Upper lobe of right lung (tissue), 1 donor: ENCODE measurements around the gene KRTAP9-7. TPM values are rescaled to one million over a fixed set of nuclear protein-coding genes. Genes with fewer than 3 reads are reported as not detected.

Experiments
- ATAC-seq: fragments of 200-7000 bp; cut with Tn5 transposase; one replicate; pipeline ENCODE4 v1.9.1; 2020; ENCODE audit warnings: mild to moderate bottlenecking, moderate library complexity
- DNase-seq: peaks from one replicate; pipeline ENCODE4 v3.0.0-alpha.2; 2020
- H3K27ac ChIP-seq: fragments of 200-600 bp; one replicate; pipeline ENCODE4 v1.8.0; 2022
- H3K27me3 ChIP-seq: fragments of 200-600 bp; one replicate; pipeline ENCODE4 v1.8.0; 2022; ENCODE audit warnings: mild to moderate bottlenecking
- H3K36me3 ChIP-seq: fragments of 200-600 bp; one replicate; pipeline ENCODE4 v1.8.0; 2022
- H3K4me1 ChIP-seq: fragments of 200-600 bp; one replicate; pipeline ENCODE4 v1.8.0; 2022
- H3K4me3 ChIP-seq: fragments of 200-600 bp; one replicate; pipeline ENCODE4 v1.8.0; 2022; ENCODE audit warnings: mild to moderate bottlenecking
- H3K9me3 ChIP-seq: fragments of 200-600 bp; one replicate; pipeline ENCODE4 v1.8.0; 2022
- intact Hi-C: fragments of 100-400 bp; cut with DNase I; formaldehyde crosslinking; loops from one replicate; pipeline ENCODE4 v1.11.0; 2022
- total RNA-seq: library from RNA; stranded (reverse); fragmentation: NEBNext Ultra II Directional; extraction: Animal tissue kit (Norgen Biotek cat#: 25700); gene quantifications from one replicate; pipeline ENCODE4 v1.2.1, GENCODE V29; 2021
- TF ChIP-seq, protein P1 (sequence below): fragments of 200-600 bp; IDR thresholded peaks from one replicate; pipeline ENCODE4 v1.8.0; 2022; ENCODE audit warnings: antibody characterized with exemption
- donor health status: DM: no; HTN: yes; CAD: no; lungs with severe emphysema.

Gene KRTAP9-7
- total RNA-seq, 1 donor from 2014 or later, result not detected

DNA sequence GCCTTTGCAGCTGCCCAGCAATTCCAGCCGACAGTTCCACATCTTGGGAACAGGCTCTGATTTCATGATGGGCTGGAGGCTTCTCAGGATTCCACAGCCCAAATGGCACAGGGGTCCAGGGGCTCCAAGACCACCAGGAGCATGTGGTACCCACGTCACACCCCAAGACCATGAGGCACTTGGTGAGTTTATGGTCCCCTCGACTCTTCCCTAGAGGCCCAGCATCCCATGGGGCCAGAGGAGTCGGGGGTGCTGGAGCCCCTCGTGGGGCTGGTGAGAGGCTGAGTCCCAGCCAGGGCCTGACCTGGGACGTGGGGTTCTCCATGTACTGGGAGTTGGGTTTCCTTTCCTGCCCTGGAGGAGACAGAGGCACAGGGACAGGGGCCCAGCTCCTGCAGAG, 50.1 kb downstream of the KRTAP9-7 start:
- no peaks in the 10 kb centered on the region for H3K36me3 ChIP-seq
- no peaks in the 10 kb centered on the region for H3K4me1 ChIP-seq
- no peaks in the 10 kb centered on the region for H3K9me3 ChIP-seq
- DNase-seq, result no peak
- ATAC-seq, result no peak
- H3K27ac ChIP-seq, result no peak overlapping the region
- intact Hi-C loops, result loop anchor here (5.0 kb wide), 1 partner anchor 418 kb away; no protein-coding TSS in a partner anchor
- TF ChIP-seq, protein P1, sequence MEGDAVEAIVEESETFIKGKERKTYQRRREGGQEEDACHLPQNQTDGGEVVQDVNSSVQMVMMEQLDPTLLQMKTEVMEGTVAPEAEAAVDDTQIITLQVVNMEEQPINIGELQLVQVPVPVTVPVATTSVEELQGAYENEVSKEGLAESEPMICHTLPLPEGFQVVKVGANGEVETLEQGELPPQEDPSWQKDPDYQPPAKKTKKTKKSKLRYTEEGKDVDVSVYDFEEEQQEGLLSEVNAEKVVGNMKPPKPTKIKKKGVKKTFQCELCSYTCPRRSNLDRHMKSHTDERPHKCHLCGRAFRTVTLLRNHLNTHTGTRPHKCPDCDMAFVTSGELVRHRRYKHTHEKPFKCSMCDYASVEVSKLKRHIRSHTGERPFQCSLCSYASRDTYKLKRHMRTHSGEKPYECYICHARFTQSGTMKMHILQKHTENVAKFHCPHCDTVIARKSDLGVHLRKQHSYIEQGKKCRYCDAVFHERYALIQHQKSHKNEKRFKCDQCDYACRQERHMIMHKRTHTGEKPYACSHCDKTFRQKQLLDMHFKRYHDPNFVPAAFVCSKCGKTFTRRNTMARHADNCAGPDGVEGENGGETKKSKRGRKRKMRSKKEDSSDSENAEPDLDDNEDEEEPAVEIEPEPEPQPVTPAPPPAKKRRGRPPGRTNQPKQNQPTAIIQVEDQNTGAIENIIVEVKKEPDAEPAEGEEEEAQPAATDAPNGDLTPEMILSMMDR, result no peak
- no peak overlapping the region for H3K4me3 ChIP-seq
- no peaks in the 10 kb centered on the region for H3K27me3 ChIP-seq

Other genes starting within 250 kb of the KRTAP9-7 start
- not detected for gene KRTAP1-5, start 248.5 kb upstream of the KRTAP9-7 start, total RNA-seq
- gene KRTAP1-4, start 245.5 kb upstream of the KRTAP9-7 start, total RNA-seq, result not detected
- gene KRTAP1-3, start 240.8 kb upstream of the KRTAP9-7 start, total RNA-seq, result not detected
- not detected for gene KRTAP1-1, start 234.2 kb upstream of the KRTAP9-7 start, total RNA-seq
- not detected for gene KRTAP2-1, start 228.4 kb upstream of the KRTAP9-7 start, total RNA-seq
- not detected for gene KRTAP2-2, start 220.5 kb upstream of the KRTAP9-7 start, total RNA-seq
- not detected for gene KRTAP2-3, start 215.6 kb upstream of the KRTAP9-7 start, total RNA-seq
- not detected for gene KRTAP2-4, start 209.8 kb upstream of the KRTAP9-7 start, total RNA-seq
- not detected for gene KRTAP4-7, start 191.5 kb upstream of the KRTAP9-7 start, total RNA-seq
- gene KRTAP4-8, start 177.6 kb upstream of the KRTAP9-7 start, total RNA-seq, result not detected
- not detected for gene KRTAP4-16, start 173.5 kb upstream of the KRTAP9-7 start, total RNA-seq
- gene KRTAP4-9, start 170.3 kb upstream of the KRTAP9-7 start, total RNA-seq, result not detected
- not detected for gene KRTAP4-11, start 157.3 kb upstream of the KRTAP9-7 start, total RNA-seq
- gene KRTAP4-12, start 151.5 kb upstream of the KRTAP9-7 start, total RNA-seq, result not detected
- not detected for gene KRTAP4-6, start 135.2 kb upstream of the KRTAP9-7 start, total RNA-seq
- gene KRTAP4-5, start 125.9 kb upstream of the KRTAP9-7 start, total RNA-seq, result not detected
- gene KRTAP4-4, start 115.0 kb upstream of the KRTAP9-7 start, total RNA-seq, result not detected
- not detected for gene KRTAP4-3, start 107.5 kb upstream of the KRTAP9-7 start, total RNA-seq
- gene KRTAP4-2, start 97.5 kb upstream of the KRTAP9-7 start, total RNA-seq, result not detected
- not detected for gene KRTAP4-1, start 90.8 kb upstream of the KRTAP9-7 start, total RNA-seq
- not detected for gene KRTAP9-1, start 85.8 kb upstream of the KRTAP9-7 start, total RNA-seq
- not detected for gene KRTAP9-2, start 49.0 kb upstream of the KRTAP9-7 start, total RNA-seq
- not detected for gene KRTAP9-3, start 43.2 kb upstream of the KRTAP9-7 start, total RNA-seq
- not detected for gene KRTAP9-8, start 37.7 kb upstream of the KRTAP9-7 start, total RNA-seq
- not detected for gene KRTAP9-4, start 26.0 kb upstream of the KRTAP9-7 start, total RNA-seq
- gene KRTAP9-9, start 20.3 kb upstream of the KRTAP9-7 start, total RNA-seq, result not detected
- not detected for gene KRTAP9-6, start 10.3 kb upstream of the KRTAP9-7 start, total RNA-seq
- not detected for gene KRTAP29-1, start 27.2 kb downstream of the KRTAP9-7 start, total RNA-seq
- not detected for gene KRTAP16-1, start 33.6 kb downstream of the KRTAP9-7 start, total RNA-seq
- gene KRTAP17-1, start 40.0 kb downstream of the KRTAP9-7 start, total RNA-seq, result not detected
- gene KRT33A, start 75.1 kb downstream of the KRTAP9-7 start, total RNA-seq, result not detected
- gene KRT33B, start 94.1 kb downstream of the KRTAP9-7 start, total RNA-seq, result not detected
- gene KRT34, start 106.6 kb downstream of the KRTAP9-7 start, total RNA-seq, result not detected
- not detected for gene KRT31, start 121.9 kb downstream of the KRTAP9-7 start, total RNA-seq
- gene KRT37, start 148.9 kb downstream of the KRTAP9-7 start, total RNA-seq, result not detected
- not detected for gene KRT38, start 165.3 kb downstream of the KRTAP9-7 start, total RNA-seq
- not detected for gene KRT32, start 191.7 kb downstream of the KRTAP9-7 start, total RNA-seq
- gene KRT35, start 205.5 kb downstream of the KRTAP9-7 start, total RNA-seq, result not detected
- not detected for gene KRT36, start 214.2 kb downstream of the KRTAP9-7 start, total RNA-seq
- 5.5 TPM for gene KRT13, start 229.9 kb downstream of the KRTAP9-7 start, total RNA-seq
- 24.3 TPM for gene KRT15, start 243.2 kb downstream of the KRTAP9-7 start, total RNA-seq